Stimulated activated naive CD8-positive, alpha-beta T cell treated with anti-CD3 and anti-CD28 coated beads, Interleukin-15, Interleukin-2, amounts not matched to agents 100 ng/mL and 50 ng/mL, for 24 hours (primary cell): ENCODE data around the gene BCL2L2.

Experiments used
- H3K27ac Mint-ChIP-seq: one replicate; pipeline ENCODE4 v1.8.0; 2021; ENCODE audit warnings: mild to moderate bottlenecking, mixed read lengths
- H3K27me3 Mint-ChIP-seq: one replicate; pipeline ENCODE4 v1.8.0; 2021; ENCODE audit warnings: mixed read lengths
- H3K36me3 Mint-ChIP-seq: one replicate; pipeline ENCODE4 v1.8.0; 2021; ENCODE audit warnings: low read depth, mixed read lengths
- H3K4me1 Mint-ChIP-seq: one replicate; pipeline ENCODE4 v1.8.0; 2021; ENCODE audit warnings: low read depth, mixed read lengths
- H3K4me3 Mint-ChIP-seq: one replicate; pipeline ENCODE4 v1.8.0; 2021; ENCODE audit warnings: mild to moderate bottlenecking, mixed read lengths
- H3K9me3 Mint-ChIP-seq: one replicate; pipeline ENCODE4 v1.8.0; 2021; ENCODE audit warnings: mixed read lengths

BCL2L2 gene

DNA sequence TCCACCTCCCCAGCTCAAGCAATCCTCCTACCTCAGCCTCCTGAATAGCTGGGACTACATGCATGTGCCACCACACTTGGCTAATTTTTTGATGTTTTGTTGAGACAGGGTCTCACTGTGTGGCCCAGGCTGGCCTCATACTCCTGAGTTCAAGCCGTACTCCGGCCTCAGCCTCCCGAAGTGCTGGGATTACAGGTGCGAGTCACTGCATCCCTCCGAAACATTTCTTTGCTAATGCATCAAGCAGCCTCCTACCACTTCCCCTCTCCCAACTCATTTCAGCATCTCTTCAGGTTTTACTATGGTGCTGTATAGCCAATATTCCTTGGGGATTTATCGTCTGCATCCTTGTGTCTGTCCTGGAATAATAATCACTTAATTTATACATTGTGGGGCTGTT lies 48.4 kb downstream of the BCL2L2 start:
- H3K27me3 Mint-ChIP-seq, result peaks cover 41% of the 10 kb centered on the region
- H3K36me3 Mint-ChIP-seq, result no peaks in the 10 kb centered on the region

DNA sequence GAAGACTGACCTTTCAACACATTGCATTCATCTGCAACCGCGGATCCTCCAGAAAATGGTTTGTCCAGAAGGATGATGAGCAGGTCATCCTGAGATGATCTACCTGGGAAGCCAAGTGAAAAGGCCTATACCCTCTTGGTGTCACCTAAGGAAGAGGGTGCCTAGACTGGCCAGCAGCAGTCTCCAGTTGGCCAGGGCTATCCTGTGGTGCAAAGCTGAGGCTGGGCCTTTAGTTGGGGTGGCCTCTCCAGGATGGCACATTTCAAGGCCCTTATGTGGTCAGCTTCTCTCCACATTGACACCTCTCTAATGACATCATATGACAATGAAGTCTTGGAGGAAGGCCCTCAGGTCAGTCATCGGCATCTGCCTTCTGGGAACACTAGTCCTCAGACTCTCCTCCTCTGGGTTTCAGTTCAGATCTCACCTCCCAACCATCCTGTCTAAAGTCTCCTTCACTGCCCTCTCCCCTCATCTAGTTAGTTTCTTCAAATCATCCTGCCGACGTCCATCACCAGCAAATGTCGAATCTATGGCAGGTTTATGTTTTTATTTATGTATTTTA lies 49.3 kb downstream of the BCL2L2 start:
- H3K4me1 Mint-ChIP-seq, result peaks cover 8% of the 10 kb centered on the region
- H3K27ac Mint-ChIP-seq, result no peak overlapping the region
- peaks cover 32% of the 10 kb centered on the region for H3K27me3 Mint-ChIP-seq
- no peaks in the 10 kb centered on the region for H3K36me3 Mint-ChIP-seq
- no peak overlapping the region for H3K4me3 Mint-ChIP-seq
- H3K9me3 Mint-ChIP-seq, result no peaks in the 10 kb centered on the region

More for the DNA sequence above, 48.4 kb downstream of the BCL2L2 start:
- peaks cover 8% of the 10 kb centered on the region for H3K4me1 Mint-ChIP-seq
- H3K4me3 Mint-ChIP-seq, result no peak overlapping the region
- no peak overlapping the region for H3K27ac Mint-ChIP-seq
- H3K9me3 Mint-ChIP-seq, result no peaks in the 10 kb centered on the region

DNA sequence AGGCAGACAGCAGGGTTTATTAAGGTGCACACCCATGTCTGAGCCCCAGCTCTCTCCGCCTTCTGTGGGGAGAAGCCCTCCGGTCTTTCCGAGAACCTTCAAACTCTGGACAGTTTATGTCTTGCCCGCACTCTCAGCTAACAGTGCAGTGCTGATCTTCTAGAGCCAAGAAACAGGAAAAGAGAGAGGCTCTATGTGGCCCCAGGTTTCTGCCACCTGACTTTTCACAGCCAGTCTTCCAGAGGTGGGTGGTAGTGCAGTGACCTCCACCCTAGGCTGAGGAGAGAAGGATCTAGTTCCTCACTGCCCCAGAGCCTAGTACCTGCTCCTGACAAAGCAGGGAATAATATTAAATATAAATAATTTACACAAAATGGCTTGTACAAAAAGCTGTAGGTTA lies 50.0 kb downstream of the BCL2L2 start:
- Mint-ChIP-seq H3K9me3 (no peaks in the 10 kb centered on the region), H3K27me3 (peaks cover 27% of the 10 kb centered on the region), H3K4me3 (no peak overlapping the region), H3K4me1 (peaks cover 4% of the 10 kb centered on the region), H3K36me3 (no peaks in the 10 kb centered on the region), H3K27ac (no peak overlapping the region)

DNA sequence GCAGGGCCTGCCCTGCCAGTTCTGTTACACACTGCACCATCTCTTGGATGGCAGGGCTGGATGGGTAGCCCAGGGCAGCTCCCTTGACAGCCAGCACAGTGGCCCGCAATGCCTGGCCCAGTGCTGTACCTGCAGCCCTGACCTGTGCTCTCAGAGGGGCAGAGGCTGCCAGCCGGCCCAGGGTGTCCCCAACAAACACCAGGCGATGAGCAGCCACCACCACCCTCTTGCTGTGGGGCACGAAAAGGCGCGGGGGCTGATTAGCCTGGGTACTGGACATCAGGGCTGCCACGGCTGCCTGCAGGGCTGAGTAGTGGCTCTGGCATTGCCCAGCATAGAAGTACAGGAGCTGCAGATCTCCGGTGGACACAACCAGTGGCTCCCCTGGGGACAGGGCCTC lies 50.6 kb downstream of the BCL2L2 start:
- no peak overlapping the region for H3K4me3 Mint-ChIP-seq
- H3K27me3 Mint-ChIP-seq, result peaks cover 27% of the 10 kb centered on the region
- no peaks in the 10 kb centered on the region for H3K9me3 Mint-ChIP-seq
- H3K36me3 Mint-ChIP-seq, result no peaks in the 10 kb centered on the region
- H3K27ac Mint-ChIP-seq, result no peak overlapping the region
- peaks cover 4% of the 10 kb centered on the region for H3K4me1 Mint-ChIP-seq

DNA sequence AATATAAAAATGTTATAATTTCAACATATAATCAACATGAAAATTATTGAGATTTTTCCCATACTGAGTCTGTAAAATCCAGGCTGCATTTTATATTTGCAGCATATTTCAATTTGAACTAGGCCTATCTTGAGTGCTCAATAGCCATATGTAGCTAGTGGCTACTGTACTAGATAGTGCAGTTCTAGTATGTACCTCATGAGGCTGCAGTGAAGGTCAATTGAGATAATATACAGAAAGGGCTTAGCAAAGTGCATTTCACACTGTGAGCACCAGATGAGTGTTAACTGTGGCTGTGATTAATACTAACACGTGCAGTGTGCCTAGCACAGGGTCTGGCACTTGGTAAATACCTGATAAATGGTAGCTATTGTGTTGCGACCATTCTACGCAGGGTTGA lies 51.4 kb downstream of the BCL2L2 start:
- H3K4me1 Mint-ChIP-seq, result peaks cover 1% of the 10 kb centered on the region
- peaks cover 25% of the 10 kb centered on the region for H3K27me3 Mint-ChIP-seq
- H3K36me3 Mint-ChIP-seq, result no peaks in the 10 kb centered on the region
- H3K4me3 Mint-ChIP-seq, result no peak overlapping the region
- H3K9me3 Mint-ChIP-seq, result no peaks in the 10 kb centered on the region
- no peak overlapping the region for H3K27ac Mint-ChIP-seq

DNA sequence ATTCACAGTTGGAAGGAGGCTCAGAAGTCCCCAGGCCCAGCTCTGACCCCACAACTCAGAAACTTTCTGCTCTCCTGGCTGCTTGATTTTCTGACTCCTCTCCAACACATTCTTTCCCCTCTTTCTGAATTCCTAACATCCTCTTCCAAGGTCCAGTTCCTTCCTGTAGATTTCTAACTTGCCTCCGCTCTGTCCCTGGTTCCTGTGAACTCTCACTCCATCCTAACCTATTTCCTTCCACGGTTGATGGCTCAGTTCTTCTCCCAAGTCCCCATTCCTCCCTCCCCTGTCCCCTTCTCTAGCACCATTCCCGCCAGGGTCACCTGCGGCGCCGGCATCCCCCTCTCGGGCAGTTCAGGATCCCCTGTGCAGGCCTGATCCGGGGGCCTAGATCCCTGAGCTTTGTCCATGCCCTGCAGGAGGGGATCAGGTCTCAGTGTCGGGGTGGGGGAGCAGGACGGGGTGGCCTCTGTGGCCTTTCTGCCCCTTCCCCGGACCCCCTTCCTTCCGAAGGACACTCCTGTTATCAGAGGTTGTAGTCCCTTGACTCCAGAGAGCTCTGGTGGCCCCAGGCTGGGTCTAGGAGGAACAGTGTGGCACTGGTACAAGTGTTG lies 52.0 kb downstream of the BCL2L2 start:
- Mint-ChIP-seq H3K9me3 (no peaks in the 10 kb centered on the region), H3K27me3 (peaks cover 22% of the 10 kb centered on the region), H3K4me3 (no peak overlapping the region), H3K36me3 (no peaks in the 10 kb centered on the region), H3K4me1 (no peaks in the 10 kb centered on the region), H3K27ac (no peak overlapping the region)

DNA sequence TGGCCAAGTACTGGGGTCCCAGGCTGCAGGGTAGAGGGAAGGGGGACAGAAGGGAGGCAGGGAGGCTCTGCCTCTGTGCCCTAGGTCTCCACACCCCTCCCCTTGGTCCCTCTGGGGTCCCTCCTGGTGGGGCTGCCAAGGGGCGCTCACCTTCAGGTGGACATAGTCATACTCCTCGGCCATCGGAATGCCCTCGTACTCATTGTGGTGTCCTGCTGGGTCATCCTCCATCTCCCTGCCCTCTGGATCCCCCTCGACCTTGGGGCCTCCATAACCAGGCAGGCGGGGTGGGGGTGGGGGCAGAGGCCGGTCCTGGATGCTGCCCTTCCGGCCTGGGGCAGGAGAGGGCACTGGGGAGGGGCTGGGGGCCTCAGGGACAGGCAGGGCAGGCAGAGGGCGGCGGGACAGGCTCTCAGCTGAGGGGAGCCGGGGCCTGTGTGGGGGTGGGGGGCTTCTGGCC lies 52.6 kb downstream of the BCL2L2 start:
- H3K27ac Mint-ChIP-seq, result no peak overlapping the region
- H3K9me3 Mint-ChIP-seq, result no peaks in the 10 kb centered on the region
- no peak overlapping the region for H3K4me3 Mint-ChIP-seq
- H3K4me1 Mint-ChIP-seq, result no peaks in the 10 kb centered on the region
- H3K36me3 Mint-ChIP-seq, result no peaks in the 10 kb centered on the region
- H3K27me3 Mint-ChIP-seq, result peaks cover 20% of the 10 kb centered on the region

DNA sequence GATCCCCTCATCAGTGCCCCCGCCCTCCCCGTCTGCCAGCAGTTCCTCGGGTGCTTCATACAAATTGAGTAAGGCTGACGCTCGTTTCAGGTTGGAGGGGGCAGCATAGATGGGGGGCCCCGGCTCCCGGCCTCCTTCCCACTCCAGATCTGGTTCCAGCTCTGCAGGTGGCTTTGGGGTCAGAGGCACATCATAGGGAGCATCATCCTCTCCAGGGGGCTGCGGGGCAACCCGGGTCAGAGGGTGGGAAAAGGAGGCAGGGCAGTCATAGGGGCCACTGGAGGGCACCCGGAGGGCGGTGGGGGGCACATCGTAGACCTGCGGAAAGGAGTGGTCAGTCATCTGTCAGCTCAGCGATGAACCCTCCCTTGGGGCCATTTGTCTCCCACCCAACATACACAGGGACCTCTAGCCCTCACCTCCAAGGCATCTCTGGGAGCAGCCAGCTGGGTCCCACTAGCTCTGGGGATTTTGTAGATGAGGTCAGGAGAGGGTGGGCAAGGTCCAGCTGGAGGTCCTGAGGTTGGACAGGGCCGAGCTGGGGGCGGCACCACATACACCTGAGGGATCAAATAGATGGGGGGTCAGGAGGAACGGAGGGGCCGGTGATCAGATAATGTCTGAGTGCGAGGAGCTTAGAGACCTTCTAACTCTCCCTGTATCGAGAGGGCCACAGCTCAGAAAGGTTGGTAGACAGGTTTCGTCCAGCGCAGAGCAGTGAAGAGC lies 53.3 kb downstream of the BCL2L2 start:
- Mint-ChIP-seq H3K4me3 (no peak overlapping the region), H3K27me3 (peaks cover 24% of the 10 kb centered on the region), H3K9me3 (no peaks in the 10 kb centered on the region), H3K36me3 (no peaks in the 10 kb centered on the region), H3K4me1 (no peaks in the 10 kb centered on the region), H3K27ac (no peak overlapping the region)

DNA sequence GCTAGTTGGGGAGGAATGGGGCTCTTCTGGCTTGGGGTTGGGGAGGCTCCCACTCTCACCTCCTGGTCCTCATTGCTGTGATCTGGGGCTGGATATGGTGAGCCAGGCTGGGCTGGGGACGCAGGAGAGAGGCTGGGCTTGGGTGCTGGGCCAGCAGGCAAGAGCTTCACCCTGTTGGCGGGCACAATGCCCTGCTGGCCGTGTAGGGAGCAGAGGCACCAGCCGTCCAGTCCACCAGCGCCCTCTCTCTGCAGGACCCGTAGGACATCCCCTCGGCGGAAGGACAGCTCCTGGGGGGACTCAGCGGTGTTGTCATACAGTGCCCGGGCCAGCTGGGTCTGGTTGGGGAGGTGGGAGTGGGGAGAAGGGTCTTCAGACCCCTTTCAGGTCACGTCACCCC lies 53.9 kb downstream of the BCL2L2 start:
- no peak overlapping the region for H3K27ac Mint-ChIP-seq
- no peaks in the 10 kb centered on the region for H3K9me3 Mint-ChIP-seq
- no peak overlapping the region for H3K4me3 Mint-ChIP-seq
- H3K36me3 Mint-ChIP-seq, result no peaks in the 10 kb centered on the region
- H3K4me1 Mint-ChIP-seq, result no peaks in the 10 kb centered on the region
- peaks cover 22% of the 10 kb centered on the region for H3K27me3 Mint-ChIP-seq

DNA sequence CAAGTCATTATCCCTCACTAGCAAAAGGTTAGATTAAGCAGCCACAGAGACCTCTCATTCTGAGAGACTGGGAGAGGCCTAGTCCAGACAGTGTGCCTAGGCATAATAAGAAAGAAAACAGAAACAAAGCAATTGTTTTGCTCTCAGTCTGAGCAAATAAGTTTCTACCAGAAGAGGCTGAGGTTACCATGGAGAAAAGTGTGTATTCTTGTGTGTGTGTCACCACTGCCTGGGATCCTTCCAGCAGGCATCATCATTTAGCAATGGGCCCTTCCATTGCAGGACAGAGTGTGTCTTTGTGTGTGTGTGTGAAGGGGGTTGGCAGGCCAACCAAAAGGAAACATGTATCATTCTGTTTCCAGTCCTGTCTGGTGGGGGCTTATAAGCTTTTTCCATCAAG lies 54.7 kb downstream of the BCL2L2 start:
- H3K4me3 Mint-ChIP-seq, result no peak overlapping the region
- H3K36me3 Mint-ChIP-seq, result no peaks in the 10 kb centered on the region
- H3K27ac Mint-ChIP-seq, result no peak overlapping the region
- H3K27me3 Mint-ChIP-seq, result peaks cover 17% of the 10 kb centered on the region
- no peaks in the 10 kb centered on the region for H3K4me1 Mint-ChIP-seq
- H3K9me3 Mint-ChIP-seq, result no peaks in the 10 kb centered on the region
